Prostate gland (tissue), 2 donors: ENCODE data around the gene TNS3.

ENCODE experiments used
- POLR2A ChIP-seq: fragments of 450-650 bp; IDR thresholded peaks from one replicate; pipeline ENCODE4 v1.6.1; 2016; ENCODE audit warnings: antibody characterized with exemption, mild to moderate bottlenecking
- POLR2AphosphoS5 ChIP-seq: sonication (generic); formaldehyde crosslinking; IDR thresholded peaks from one replicate; pipeline ENCODE4 v1.6.1; 2017; ENCODE audit warnings: antibody characterized with exemption
- TF ChIP-seq, protein P1 (sequence below), 4 experiments: fragments of 200-600 bp in 2 of 4; fragments of 450-650 bp in 2 of 4; sonication (generic) in 2 of 4; IDR thresholded peaks; 1 replicate in 3 of 4; 2 replicates in 1 of 4; pipeline ENCODE4 v1.5.1; 2016 to 2019; ENCODE audit warnings: antibody characterized with exemption in 4 of 4, mild to moderate bottlenecking in 2 of 4, moderate library complexity in 2 of 4

DNA sequence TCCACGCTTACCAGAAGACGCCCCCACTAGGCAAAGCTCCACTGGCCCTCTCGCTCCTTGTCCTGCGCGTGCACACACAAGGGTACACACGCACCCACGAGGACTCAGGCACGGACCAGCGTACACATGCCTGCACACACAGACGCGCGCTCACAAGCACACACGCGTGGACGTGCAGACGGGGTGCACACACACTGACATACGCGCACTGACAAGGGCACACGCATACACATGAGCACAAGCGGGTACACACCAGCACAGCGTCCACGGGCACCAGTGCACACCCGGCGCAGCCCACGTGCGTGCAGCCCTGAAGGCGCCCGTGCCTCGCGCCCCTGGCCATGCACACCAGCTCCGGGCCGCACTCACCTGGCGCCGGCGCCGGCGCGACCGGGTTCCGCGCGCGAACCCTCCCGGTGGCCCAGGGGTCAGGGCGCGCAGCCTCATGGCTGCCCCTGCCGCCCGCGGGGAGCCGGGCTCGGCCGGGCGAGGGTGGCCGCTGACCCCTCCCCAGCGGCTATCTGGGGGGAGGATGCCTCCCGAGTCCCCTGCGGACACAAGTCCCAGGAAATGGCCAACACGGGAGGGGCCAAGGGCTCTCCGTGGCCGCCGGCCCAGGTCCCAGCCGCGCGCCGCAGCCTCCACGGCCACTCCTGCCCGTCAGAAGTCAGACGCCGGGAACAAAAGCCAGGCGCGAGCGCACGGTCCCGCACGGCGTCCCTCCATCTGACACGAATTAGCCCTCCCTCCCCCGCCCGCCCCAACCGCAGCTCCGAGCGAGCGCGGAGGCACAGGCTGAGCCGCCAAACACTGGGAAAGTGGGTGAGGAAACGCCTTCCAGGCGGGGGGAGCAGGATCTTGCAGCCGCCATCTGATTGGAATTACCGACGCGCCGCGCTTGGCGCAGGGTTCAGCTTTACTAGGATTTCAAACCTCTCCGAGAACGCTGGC, 45.0 kb downstream of the TNS3 start:
- TF ChIP-seq, protein P1, sequence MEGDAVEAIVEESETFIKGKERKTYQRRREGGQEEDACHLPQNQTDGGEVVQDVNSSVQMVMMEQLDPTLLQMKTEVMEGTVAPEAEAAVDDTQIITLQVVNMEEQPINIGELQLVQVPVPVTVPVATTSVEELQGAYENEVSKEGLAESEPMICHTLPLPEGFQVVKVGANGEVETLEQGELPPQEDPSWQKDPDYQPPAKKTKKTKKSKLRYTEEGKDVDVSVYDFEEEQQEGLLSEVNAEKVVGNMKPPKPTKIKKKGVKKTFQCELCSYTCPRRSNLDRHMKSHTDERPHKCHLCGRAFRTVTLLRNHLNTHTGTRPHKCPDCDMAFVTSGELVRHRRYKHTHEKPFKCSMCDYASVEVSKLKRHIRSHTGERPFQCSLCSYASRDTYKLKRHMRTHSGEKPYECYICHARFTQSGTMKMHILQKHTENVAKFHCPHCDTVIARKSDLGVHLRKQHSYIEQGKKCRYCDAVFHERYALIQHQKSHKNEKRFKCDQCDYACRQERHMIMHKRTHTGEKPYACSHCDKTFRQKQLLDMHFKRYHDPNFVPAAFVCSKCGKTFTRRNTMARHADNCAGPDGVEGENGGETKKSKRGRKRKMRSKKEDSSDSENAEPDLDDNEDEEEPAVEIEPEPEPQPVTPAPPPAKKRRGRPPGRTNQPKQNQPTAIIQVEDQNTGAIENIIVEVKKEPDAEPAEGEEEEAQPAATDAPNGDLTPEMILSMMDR (IDR thresholded peaks at IDR 0.05), result no peak
- TF ChIP-seq POLR2AphosphoS5 (peak; percentile 36), POLR2A (no peak)
